K562 (cell line): ENCODE data around the gene LENG9. TPM values are rescaled to one million over a fixed set of nuclear protein-coding genes. Genes with fewer than 3 reads are reported as not detected.

Experiments
- HDAC2 ChIP-seq: fragments of 450-650 bp; IDR thresholded peaks from 2 replicates; pipeline ENCODE4 v1.6.1; 2016; ENCODE audit warnings: mild to moderate bottlenecking
- KDM1A ChIP-seq, 2 experiments: fragments of 450-650 bp; IDR thresholded peaks; 2 replicates each; pipeline ENCODE4 v1.6.1; 2016; ENCODE audit warnings: mild to moderate bottlenecking in 2 of 2
- POLR2G ChIP-seq: fragments of 200-400 bp; formaldehyde crosslinking; IDR thresholded peaks from 2 replicates; pipeline ENCODE4 v1.6.1; 2017; ENCODE audit warnings: low read depth, mild to moderate bottlenecking, antibody characterized with exemption, low read length, moderate library complexity
- POLR2H ChIP-seq: IDR thresholded peaks from 2 replicates; pipeline ENCODE4 v1.6.1; 2016; ENCODE audit warnings: missing genetic modification characterization, low read depth, mild to moderate bottlenecking, control low read depth, missing compliant biosample characterization, moderate library complexity
- RBFOX2 ChIP-seq: fragments of 200-400 bp; formaldehyde crosslinking; IDR thresholded peaks from 2 replicates; pipeline ENCODE4 v1.6.1; 2017; ENCODE audit warnings: low read depth, mild to moderate bottlenecking, low read length, moderate library complexity
- ZC3H4 ChIP-seq: sonication (generic); formaldehyde crosslinking; IDR thresholded peaks from 2 replicates; pipeline ENCODE4 v1.9.0; 2021; ENCODE audit warnings: missing genetic modification reagents, borderline replicate concordance
- ZNF551 ChIP-seq: fragments of 250-450 bp; sonication (Bioruptor Pico); IDR thresholded peaks from 2 replicates; pipeline ENCODE4 v1.5.0; 2021; ENCODE audit warnings: mild to moderate bottlenecking, moderate library complexity
- polyA plus RNA-seq, 8 experiments: library from polyadenylated mRNA; depleted of rRNA in 4 of 8; stranded (reverse) in 5 of 8; unstranded in 3 of 8; fragments of >200 nt; fragmentation: Nextera tagmentation in 2 of 8; fragmentation: Illumina TruSeq in 1 of 8; extraction: Ambion mirVana in 2 of 8; extraction: Trizol in 1 of 8; gene quantifications; 2 replicates each; pipeline versions ENCODE4 v1.2.1 to v1.2.3, GENCODE V29; 2011 to 2014; ENCODE audit warnings: inconsistent platforms in 1 of 8, missing spikeins in 1 of 8
- total RNA-seq, 7 experiments: library from RNA; depleted of rRNA in 6 of 7; stranded (reverse); fragments of >200 nt in 6 of 7; fragmentation: Illumina TruSeq in 2 of 7; extraction: Trizol in 2 of 7; gene quantifications; 2 replicates each; pipeline versions ENCODE4 v1.2.1 to v1.2.3, GENCODE V29; 2011 to 2021; ENCODE audit warnings: low replicate concordance in 1 of 7
- TF ChIP-seq, protein P1 (sequence below): IDR thresholded peaks from 3 replicates; pipeline ENCODE4 v1.6.1; 2011; ENCODE audit warnings: borderline replicate concordance, mild to moderate bottlenecking, moderate library complexity; ENCODE audit not compliant: insufficient read length; ENCODE audit errors: extremely low read depth
- TF ChIP-seq, protein P2 (sequence below), 2 experiments: fragments of 450-650 bp in 1 of 2; sonication (generic) in 1 of 2; formaldehyde crosslinking in 1 of 2; IDR thresholded peaks in 1 of 2; conservative IDR thresholded peaks in 1 of 2; 2 replicates each; pipeline versions ENCODE4 v1.6.1 to v1.8.1; 2016 to 2023; ENCODE audit warnings: mild to moderate bottlenecking in 2 of 2, moderate library complexity in 2 of 2, inconsistent platforms in 1 of 2, missing genetic modification reagents in 1 of 2

Gene LENG9
- total and polyA plus RNA-seq, 9 of the 15 experiments (the other 6 are each of a cell fraction or from before 2014, with no cell fraction given): 0.06 to 0.64 (median 0.33) TPM; not detected in 1

DNA sequence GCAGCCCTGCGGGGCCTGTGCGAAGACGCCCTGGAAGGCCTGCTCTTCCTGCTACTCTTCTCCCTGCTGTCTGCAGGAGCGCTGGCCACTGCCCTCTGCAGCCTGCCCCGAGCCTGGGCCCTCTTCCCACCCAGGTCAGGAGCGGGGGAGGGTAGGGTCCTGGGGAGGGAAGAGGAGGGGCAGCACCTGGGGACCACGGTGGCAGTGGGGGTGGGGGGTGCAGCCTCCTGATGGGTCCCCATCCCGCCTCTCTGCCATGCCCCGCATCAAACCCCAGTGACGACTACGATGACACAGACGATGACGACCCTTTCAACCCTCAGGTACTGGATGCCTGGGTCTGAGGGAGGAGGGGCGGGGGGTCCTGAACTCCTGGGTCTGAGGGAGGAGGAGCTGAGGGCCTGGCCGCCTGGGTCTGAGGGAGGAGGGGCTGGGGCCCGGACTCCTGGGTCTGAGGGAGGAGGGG is 28.0 kb downstream of the LENG9 start (continued):
- no peak for TF ChIP-seq POLR2H
- peak; percentile 45; the same call in 1 of the 2 replicates for TF ChIP-seq POLR2G
- TF ChIP-seq, protein P1, sequence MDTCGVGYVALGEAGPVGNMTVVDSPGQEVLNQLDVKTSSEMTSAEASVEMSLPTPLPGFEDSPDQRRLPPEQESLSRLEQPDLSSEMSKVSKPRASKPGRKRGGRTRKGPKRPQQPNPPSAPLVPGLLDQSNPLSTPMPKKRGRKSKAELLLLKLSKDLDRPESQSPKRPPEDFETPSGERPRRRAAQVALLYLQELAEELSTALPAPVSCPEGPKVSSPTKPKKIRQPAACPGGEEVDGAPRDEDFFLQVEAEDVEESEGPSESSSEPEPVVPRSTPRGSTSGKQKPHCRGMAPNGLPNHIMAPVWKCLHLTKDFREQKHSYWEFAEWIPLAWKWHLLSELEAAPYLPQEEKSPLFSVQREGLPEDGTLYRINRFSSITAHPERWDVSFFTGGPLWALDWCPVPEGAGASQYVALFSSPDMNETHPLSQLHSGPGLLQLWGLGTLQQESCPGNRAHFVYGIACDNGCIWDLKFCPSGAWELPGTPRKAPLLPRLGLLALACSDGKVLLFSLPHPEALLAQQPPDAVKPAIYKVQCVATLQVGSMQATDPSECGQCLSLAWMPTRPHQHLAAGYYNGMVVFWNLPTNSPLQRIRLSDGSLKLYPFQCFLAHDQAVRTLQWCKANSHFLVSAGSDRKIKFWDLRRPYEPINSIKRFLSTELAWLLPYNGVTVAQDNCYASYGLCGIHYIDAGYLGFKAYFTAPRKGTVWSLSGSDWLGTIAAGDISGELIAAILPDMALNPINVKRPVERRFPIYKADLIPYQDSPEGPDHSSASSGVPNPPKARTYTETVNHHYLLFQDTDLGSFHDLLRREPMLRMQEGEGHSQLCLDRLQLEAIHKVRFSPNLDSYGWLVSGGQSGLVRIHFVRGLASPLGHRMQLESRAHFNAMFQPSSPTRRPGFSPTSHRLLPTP: no peak
- TF ChIP-seq, protein P2, sequence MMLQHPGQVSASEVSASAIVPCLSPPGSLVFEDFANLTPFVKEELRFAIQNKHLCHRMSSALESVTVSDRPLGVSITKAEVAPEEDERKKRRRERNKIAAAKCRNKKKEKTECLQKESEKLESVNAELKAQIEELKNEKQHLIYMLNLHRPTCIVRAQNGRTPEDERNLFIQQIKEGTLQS (IDR thresholded peaks at IDR 0.05): no peak
- TF ChIP-seq, protein P2 (CRISPR knock-in tag; conservative IDR thresholded peaks at IDR 0.05): no peak
- 0 out of 2 replicates have a peak, but pooled peaks have one; percentile 24 for TF ChIP-seq RBFOX2
- no peak for TF ChIP-seq ZNF551 (CRISPR knock-in tag)
- peak in 1 of 2 experiments; percentile 36; a peak in 1 of 4 replicates for TF ChIP-seq KDM1A (IDR thresholded peaks at IDR 0.05)
- no peak for TF ChIP-seq HDAC2
- TF ChIP-seq ZC3H4: no peak
